ENCODE results near the gene SH2D3C. TPM values are rescaled to one million over a fixed set of nuclear protein-coding genes. Genes with fewer than 3 reads are reported as not detected.
A peak's percentile ranks its signal among the peaks of the same experiment; 100 is the strongest.

The SH2D3C gene
- total RNA-seq, 4 donors from 2014 or later: 7.1 to 33.6 (median 17.2) TPM

DNA sequence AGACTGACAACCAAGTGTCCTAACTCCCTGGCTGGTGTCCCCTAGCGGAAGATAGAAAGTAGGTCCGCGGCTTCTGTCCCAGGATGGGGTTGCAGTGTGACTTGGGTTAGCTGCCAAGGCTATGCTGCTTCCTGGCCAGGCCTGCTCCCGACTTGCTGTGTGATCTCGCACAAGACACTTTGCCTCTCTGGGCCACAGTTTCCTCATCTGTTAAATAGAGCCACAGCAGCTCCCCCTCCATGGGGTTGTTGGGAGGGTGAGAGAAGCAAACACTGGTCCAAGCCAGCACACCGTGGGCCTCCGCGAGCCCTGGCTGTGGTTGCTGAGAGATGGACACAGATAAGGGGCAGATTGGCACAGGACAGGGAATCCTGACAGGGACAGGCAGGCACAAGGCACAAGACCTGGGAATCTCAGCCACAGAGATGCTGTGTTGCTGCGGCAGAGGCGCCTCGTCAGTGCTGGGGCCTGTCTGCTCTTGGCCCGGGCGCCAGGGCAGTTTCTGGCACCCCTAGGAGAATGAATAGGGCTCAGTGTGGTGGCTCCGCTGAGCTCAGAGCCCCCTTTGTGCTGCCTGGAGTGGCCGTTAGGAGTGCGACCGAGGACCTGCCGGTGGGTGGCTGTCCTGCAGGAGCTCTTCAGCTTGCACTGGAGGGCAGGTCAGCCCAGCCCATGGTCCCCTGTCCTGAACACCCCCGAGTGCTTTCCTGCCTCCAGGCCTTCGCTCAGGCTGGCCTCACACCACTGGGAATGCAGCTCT, 1.8 kb upstream of the SH2D3C start:
- no peak for ATAC-seq (ENCODE audit: low FRiP score)
- no peak for DNase-seq (ENCODE audit: low spot score)
- TF ChIP-seq, protein P1, sequence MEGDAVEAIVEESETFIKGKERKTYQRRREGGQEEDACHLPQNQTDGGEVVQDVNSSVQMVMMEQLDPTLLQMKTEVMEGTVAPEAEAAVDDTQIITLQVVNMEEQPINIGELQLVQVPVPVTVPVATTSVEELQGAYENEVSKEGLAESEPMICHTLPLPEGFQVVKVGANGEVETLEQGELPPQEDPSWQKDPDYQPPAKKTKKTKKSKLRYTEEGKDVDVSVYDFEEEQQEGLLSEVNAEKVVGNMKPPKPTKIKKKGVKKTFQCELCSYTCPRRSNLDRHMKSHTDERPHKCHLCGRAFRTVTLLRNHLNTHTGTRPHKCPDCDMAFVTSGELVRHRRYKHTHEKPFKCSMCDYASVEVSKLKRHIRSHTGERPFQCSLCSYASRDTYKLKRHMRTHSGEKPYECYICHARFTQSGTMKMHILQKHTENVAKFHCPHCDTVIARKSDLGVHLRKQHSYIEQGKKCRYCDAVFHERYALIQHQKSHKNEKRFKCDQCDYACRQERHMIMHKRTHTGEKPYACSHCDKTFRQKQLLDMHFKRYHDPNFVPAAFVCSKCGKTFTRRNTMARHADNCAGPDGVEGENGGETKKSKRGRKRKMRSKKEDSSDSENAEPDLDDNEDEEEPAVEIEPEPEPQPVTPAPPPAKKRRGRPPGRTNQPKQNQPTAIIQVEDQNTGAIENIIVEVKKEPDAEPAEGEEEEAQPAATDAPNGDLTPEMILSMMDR (IDR thresholded peaks at IDR 0.05): no peak

DNA sequence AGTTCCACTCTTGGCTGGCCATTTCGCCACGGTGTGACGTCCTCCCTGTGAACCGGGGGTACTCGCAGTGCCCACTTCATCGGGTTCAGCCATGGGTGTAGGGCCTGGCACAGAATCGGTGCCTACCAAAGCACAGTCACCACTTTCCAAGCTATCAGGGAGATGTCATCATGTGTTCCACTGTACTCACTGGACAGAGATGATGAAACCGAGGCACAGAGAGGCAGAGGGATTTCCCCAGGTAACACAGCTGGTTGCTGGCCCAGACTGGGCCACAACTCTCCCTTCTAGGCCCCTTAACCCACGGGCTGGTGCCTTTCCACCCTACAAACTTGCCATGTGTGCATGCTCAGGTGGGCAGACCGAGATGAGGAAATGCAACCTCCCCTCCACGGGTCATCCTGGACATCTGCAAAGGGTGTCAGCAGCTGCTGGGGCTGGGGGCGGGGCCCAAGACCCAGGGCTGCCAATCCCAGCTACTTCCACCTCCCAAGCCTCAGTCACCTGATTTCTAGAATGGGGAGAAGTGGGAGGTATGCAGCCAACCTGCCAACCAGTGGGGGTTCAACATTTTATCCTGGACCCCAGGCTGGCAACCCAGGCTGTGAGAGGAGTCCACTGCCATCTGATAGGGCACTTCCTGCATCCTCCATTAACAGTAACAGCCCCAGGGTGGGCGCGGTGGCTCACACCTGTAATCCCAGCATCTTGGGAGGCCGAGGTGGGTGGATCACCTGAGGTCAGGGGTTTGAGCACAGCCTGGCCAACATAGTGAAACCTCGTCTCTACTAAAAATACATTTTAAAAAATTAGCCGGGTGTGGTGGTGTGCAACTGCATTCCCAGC, 893 bp upstream of the SH2D3C start:
- ATAC-seq (ENCODE audit: low FRiP score) (peak; percentile 4), DNase-seq (ENCODE audit: low spot score) (no peak)
- TF ChIP-seq, protein P1 (IDR thresholded peaks at IDR 0.05): no peak

DNA sequence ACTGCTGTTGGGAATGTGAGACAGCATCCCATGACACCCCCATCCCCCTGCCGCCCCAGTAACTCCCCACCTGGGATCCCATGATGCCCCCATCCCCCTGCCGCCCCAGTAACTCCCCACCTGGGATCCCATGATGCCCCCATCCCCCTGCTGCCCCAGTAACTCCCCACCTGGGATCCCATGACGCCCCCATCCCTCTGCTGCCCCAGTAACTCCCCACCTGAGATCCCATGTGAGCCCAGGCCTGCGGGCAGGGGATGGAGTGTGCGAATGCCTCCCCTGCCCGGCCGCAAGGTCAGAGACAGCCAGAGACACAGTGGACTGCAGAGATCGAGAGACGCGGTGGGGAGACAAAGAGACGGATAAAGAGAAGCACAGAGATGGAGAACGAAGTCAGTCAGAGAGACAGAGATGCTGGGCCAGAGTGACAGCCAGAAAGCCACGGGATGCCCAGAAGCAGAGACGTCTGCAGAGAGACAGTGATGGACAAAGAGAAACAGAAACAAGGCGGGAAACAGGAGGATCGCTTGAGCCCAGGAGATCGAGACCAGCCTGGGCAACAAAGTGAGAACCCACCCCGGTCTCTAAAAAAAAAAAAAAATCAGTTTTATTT, 992 bp downstream of the SH2D3C start:
- DNase-seq (ENCODE audit: low spot score): no peak
- TF ChIP-seq, protein P1 (IDR thresholded peaks at IDR 0.05): no peak
- no peak for ATAC-seq (ENCODE audit: low FRiP score)

DNA sequence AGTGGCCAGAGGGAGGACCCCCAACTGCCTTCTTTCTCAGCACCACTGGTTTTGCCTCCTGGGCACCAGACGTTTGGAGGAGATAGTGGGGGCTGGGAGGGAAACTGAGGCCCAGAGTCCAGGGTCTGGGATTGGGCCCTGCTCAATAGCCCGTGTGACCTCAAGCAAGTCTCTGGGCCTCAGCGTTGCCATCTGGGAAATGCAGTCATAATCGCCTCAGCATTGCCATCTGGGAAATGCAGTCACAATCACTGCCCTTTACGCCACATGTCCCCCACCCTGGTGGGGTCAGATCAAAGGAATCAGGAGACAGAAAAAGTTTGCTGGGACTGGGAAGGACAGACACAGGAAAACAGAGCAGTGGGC, 1.6 kb downstream of the SH2D3C start:
- DNase-seq (ENCODE audit: low spot score): no peak
- no peak for ATAC-seq (ENCODE audit: low FRiP score)
- TF ChIP-seq, protein P1 (IDR thresholded peaks at IDR 0.05): no peak

DNA sequence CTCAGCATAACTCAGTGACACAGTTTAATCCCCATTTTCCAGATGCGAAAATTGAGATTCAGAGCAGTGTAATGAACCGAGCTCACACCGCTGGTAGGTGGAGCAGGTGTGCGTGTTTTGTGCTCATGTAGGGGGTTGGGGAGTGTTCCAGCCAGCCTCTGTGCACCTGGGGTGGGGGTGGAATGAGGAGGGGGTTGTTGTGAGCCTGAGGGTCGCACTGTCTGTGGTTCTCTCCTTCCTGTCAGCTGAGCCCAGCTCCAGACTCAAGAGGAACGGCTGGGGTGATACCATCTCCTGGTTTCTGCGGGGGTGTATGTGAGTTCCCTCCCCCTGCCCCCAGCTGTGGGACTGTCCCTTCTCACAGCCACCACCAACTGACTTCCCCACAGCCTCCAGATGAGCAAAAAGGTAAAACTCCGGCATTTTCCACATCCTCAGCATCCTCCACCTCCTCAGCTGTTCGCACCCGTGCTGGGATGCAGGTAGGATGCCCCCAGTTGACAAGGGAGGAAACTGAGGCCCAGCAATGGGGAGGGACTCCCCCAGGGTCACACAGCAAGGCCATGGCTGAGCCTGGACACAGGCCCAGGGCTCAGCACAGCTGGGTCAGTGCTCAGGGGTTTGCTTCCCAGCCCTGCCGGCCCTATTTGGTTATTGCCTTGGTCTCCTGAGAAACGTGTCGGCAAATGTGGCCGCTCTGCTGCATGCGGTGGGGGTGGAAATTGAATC, 2.1 kb downstream of the SH2D3C start:
- TF ChIP-seq, protein P1 (IDR thresholded peaks at IDR 0.05): no peak
- no peak for DNase-seq (ENCODE audit: low spot score)
- no peak for ATAC-seq (ENCODE audit: low FRiP score)

DNA sequence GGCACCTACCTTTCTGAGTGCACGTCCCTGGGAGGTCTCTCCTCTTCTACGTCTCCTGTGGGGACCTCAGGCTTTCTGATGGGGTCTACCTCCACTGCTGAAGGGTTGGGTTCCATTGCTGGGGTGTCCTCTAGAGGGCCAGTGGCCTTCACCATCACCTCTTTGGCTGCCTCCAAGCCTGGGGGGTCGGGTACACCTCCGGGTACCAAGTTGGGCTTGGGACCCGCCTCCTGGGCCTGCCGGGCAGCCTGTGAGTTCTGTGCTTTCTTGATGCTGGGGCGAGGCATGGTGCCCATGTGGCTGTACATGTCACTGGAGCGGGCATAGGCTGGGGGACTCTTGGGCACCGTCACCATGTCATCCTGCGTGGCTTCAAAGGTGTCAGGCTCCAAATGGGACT, 4.5 kb downstream of the SH2D3C start:
- ATAC-seq (ENCODE audit: low FRiP score) (no peak), DNase-seq (ENCODE audit: low spot score) (no peak)
- TF ChIP-seq, protein P1 (IDR thresholded peaks at IDR 0.05): no peak

Measured in omental fat pad (tissue), 4 donors.